ENCODE results near the gene RASAL1.

Gene RASAL1

DNA sequence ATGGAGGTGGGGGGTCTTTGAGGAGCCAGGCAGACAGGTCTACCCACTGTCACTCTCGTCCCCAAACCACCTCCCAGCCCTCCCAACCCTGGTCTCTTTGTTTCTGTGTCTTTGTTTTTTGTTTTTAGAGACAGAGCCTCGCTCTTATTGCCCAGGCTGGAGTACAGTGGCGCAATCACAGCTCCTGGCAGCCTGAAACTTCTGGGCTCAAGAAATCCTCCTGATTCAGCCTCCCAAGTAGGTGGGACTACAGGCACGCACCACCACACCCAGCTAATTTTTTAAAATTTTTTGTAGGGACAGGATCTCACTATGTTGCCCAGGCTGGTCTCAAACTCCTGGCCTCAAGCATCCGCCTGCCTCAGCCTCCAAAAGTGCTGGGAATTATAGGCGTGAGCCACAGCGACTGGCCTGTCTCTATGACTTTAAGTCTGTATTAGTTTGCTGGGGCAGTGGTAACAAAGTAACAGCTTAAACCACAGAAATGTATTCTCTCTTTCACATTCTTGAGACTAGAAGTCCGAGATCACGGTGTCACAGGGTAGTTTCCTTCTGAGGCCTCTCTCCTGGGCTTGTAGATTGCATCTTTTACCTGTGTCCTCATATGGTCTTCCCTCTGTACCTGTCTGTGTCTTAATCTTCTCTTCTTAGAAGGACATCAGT lies 52.9 kb downstream of the RASAL1 start:
- no peak overlapping the region for H3K4me3 ChIP-seq (ENCODE audit: low read depth, low read length)

DNA sequence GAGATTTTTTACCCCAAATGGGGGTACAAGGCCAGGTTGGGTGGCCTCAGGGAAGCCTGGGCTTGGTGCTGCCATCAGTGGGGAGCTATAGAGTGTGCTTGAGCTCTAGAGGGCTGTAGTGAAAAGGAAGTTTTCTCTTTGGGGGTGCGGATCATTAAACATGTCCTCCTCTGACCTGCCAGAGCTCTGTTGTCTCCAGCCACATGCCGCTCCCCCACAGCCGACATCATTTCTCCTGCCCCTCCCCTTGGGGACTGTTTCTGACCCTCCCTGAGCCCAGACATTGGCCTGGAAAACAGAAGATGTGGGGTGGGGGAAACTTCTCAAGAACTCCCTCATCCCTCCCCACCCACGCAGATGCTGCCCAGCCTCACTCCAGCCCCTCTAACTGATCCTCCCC lies 53.7 kb downstream of the RASAL1 start:
- CTCF ChIA-PET, result interaction anchor here (1.1 kb wide), 1 partner anchor 71 kb away, joined by 3 read pairs; no protein-coding TSS in a partner anchor
- no peaks in the 10 kb centered on the region for H3K36me3 ChIP-seq (ENCODE audit: control insufficient read depth in 2 of 2, insufficient read depth in 1 of 2, low read length in 2 of 2)
- peak; percentile 55; the same call in 1 of the 2 replicates for TF ChIP-seq ZNF16 (tag by site-specific recombination; IDR thresholded peaks at IDR 0.05; ENCODE audit: low read depth)
- no peak for TF ChIP-seq ZNF324 (tag by site-specific recombination; IDR thresholded peaks at IDR 0.05)
- H3K27ac ChIP-seq (ENCODE audit: extremely low read depth, low read depth, low read length), result no peak overlapping the region
- POLR2A ChIA-PET, result no interaction called here
- H3K9me3 ChIP-seq (ENCODE audit: control insufficient read depth, insufficient read depth, low read depth, low read length), result no peaks in the 10 kb centered on the region
- no peak overlapping the region for H3K4me3 ChIP-seq (ENCODE audit: low read depth, low read length)
- H3K4me1 ChIP-seq (ENCODE audit: control insufficient read depth, insufficient read depth, low read length), result no peaks in the 10 kb centered on the region

More for the DNA sequence above, 52.9 kb downstream of the RASAL1 start:
- H3K36me3 ChIP-seq (ENCODE audit: control insufficient read depth in 2 of 2, insufficient read depth in 1 of 2, low read length in 2 of 2), result no peaks in the 10 kb centered on the region
- ChIA-PET POLR2A (no interaction called here), CTCF (no interaction called here)
- H3K4me1 ChIP-seq (ENCODE audit: control insufficient read depth, insufficient read depth, low read length), result no peaks in the 10 kb centered on the region
- H3K27ac ChIP-seq (ENCODE audit: extremely low read depth, low read depth, low read length), result no peak overlapping the region
- TF ChIP-seq ZXDB (tag by site-specific recombination; IDR thresholded peaks at IDR 0.05), result no peak
- TF ChIP-seq ZNF777 (tag by site-specific recombination; IDR thresholded peaks at IDR 0.05; ENCODE audit: borderline replicate concordance), result no peak
- no peak for TF ChIP-seq ZBTB48 (tag by site-specific recombination; IDR thresholded peaks at IDR 0.05)
- TF ChIP-seq KLF9 (tag by site-specific recombination; IDR thresholded peaks at IDR 0.05; ENCODE audit: low read depth), result no peak
- TF ChIP-seq ZBTB1 (tag by site-specific recombination; IDR thresholded peaks at IDR 0.05), result no peak
- TF ChIP-seq SETDB1 (IDR thresholded peaks at IDR 0.05; ENCODE audit: insufficient read length, low read length), result no peak
- TF ChIP-seq, protein P1, sequence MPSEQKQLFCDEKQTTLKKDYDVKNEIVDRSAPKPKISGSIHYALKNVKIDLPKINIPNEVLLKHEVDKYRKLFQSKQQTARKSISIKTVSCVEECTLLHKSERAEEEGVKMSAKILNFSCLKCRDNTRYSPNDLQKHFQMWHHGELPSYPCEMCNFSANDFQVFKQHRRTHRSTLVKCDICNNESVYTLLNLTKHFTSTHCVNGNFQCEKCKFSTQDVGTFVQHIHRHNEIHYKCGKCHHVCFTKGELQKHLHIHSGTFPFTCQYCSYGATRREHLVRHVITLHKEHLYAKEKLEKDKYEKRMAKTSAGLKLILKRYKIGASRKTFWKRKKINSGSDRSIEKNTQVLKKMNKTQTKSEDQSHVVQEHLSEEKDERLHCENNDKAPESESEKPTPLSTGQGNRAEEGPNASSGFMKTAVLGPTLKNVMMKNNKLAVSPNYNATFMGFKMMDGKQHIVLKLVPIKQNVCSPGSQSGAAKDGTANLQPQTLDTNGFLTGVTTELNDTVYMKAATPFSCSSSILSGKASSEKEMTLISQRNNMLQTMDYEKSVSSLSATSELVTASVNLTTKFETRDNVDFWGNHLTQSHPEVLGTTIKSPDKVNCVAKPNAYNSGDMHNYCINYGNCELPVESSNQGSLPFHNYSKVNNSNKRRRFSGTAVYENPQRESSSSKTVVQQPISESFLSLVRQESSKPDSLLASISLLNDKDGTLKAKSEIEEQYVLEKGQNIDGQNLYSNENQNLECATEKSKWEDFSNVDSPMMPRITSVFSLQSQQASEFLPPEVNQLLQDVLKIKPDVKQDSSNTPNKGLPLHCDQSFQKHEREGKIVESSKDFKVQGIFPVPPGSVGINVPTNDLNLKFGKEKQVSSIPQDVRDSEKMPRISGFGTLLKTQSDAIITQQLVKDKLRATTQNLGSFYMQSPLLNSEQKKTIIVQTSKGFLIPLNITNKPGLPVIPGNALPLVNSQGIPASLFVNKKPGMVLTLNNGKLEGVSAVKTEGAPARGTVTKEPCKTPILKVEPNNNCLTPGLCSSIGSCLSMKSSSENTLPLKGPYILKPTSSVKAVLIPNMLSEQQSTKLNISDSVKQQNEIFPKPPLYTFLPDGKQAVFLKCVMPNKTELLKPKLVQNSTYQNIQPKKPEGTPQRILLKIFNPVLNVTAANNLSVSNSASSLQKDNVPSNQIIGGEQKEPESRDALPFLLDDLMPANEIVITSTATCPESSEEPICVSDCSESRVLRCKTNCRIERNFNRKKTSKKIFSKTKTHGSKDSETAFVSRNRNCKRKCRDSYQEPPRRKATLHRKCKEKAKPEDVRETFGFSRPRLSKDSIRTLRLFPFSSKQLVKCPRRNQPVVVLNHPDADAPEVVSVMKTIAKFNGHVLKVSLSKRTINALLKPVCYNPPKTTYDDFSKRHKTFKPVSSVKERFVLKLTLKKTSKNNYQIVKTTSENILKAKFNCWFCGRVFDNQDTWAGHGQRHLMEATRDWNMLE (tag by site-specific recombination; conservative IDR thresholded peaks at IDR 0.05; ENCODE audit: low read depth), result no peak
- no peak for TF ChIP-seq ZNF248 (tag by site-specific recombination; IDR thresholded peaks at IDR 0.05)
- no peak for TF ChIP-seq ZNF239 (tag by site-specific recombination; IDR thresholded peaks at IDR 0.05)
- no peak for TF ChIP-seq ZNF404 (tag by site-specific recombination; IDR thresholded peaks at IDR 0.05)
- no peak for TF ChIP-seq HOXC10 (CRISPR knock-in tag; IDR thresholded peaks at IDR 0.05)
- no peak for TF ChIP-seq HOXA7 (CRISPR knock-in tag; IDR thresholded peaks at IDR 0.05; ENCODE audit: borderline replicate concordance)
- TF ChIP-seq MZF1 (tag by site-specific recombination; IDR thresholded peaks at IDR 0.05; ENCODE audit: borderline replicate concordance), result no peak
- TF ChIP-seq ZNF658 (tag by site-specific recombination; IDR thresholded peaks at IDR 0.05), result no peak
- no peak for TF ChIP-seq ZNF792 (tag by site-specific recombination; IDR thresholded peaks at IDR 0.05)
- no peaks in the 10 kb centered on the region for H3K9me3 ChIP-seq (ENCODE audit: control insufficient read depth, insufficient read depth, low read depth, low read length)

DNA sequence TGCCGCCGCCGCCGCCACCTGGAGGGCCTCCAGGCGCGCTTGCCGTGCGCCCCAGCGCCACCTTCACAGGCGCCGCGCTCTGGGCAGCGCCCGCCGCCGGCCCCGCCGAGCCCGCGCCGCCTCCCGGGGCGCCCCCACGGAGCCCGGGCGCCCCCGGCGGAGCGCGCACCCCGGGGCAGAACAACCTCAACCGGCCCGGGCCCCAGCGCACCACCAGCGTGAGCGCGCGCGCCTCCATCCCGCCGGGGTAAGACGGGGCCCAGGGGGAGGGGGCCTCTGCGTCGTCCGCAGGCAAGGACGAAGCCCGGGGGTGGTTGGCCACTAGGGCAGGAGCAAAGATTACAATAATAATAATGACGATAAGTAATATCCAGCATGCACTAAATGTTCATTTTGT lies 57.7 kb downstream of the RASAL1 start:
- H3K9me3 ChIP-seq (ENCODE audit: control insufficient read depth, insufficient read depth, low read depth, low read length), result no peaks in the 10 kb centered on the region
- no peak overlapping the region for H3K27ac ChIP-seq (ENCODE audit: extremely low read depth, low read depth, low read length)
- no peaks in the 10 kb centered on the region for H3K4me1 ChIP-seq (ENCODE audit: control insufficient read depth, insufficient read depth, low read length)
- ChIA-PET CTCF (no interaction called here), POLR2A (no interaction called here)
- H3K4me3 ChIP-seq (ENCODE audit: low read depth, low read length), result no peak overlapping the region
- no peaks in the 10 kb centered on the region for H3K36me3 ChIP-seq (ENCODE audit: control insufficient read depth in 2 of 2, insufficient read depth in 1 of 2, low read length in 2 of 2)
- TF ChIP-seq ZNF664 (tag by site-specific recombination; IDR thresholded peaks at IDR 0.05), result no peak
- TF ChIP-seq, protein P2, sequence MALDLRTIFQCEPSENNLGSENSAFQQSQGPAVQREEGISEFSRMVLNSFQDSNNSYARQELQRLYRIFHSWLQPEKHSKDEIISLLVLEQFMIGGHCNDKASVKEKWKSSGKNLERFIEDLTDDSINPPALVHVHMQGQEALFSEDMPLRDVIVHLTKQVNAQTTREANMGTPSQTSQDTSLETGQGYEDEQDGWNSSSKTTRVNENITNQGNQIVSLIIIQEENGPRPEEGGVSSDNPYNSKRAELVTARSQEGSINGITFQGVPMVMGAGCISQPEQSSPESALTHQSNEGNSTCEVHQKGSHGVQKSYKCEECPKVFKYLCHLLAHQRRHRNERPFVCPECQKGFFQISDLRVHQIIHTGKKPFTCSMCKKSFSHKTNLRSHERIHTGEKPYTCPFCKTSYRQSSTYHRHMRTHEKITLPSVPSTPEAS (tag by site-specific recombination; IDR thresholded peaks at IDR 0.05), result no peak
- TF ChIP-seq, protein P3, sequence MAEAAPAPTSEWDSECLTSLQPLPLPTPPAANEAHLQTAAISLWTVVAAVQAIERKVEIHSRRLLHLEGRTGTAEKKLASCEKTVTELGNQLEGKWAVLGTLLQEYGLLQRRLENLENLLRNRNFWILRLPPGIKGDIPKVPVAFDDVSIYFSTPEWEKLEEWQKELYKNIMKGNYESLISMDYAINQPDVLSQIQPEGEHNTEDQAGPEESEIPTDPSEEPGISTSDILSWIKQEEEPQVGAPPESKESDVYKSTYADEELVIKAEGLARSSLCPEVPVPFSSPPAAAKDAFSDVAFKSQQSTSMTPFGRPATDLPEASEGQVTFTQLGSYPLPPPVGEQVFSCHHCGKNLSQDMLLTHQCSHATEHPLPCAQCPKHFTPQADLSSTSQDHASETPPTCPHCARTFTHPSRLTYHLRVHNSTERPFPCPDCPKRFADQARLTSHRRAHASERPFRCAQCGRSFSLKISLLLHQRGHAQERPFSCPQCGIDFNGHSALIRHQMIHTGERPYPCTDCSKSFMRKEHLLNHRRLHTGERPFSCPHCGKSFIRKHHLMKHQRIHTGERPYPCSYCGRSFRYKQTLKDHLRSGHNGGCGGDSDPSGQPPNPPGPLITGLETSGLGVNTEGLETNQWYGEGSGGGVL (tag by site-specific recombination; IDR thresholded peaks at IDR 0.05), result no peak
- no peak for TF ChIP-seq ZNF548 (tag by site-specific recombination; IDR thresholded peaks at IDR 0.05)
- TF ChIP-seq KLF10 (tag by site-specific recombination; IDR thresholded peaks at IDR 0.05), result no peak
- no peak for TF ChIP-seq IKZF3 (tag by site-specific recombination; IDR thresholded peaks at IDR 0.05)
- TF ChIP-seq ZNF248 (tag by site-specific recombination; IDR thresholded peaks at IDR 0.05), result no peak
